Measurements from ENCODE around the gene ZNF275. TPM values are rescaled to one million over a fixed set of nuclear protein-coding genes. Genes with fewer than 3 reads are reported as not detected.

Gene ZNF275
- total and polyA plus RNA-seq, 2 experiments from 2014 or later, result 3.6 to 13.8 TPM

- Histone ChIP-seq H3K4me3 (no peak overlapping the region), H3K9me3 (ENCODE audit: low read depth) (no peaks in the 10 kb centered on the region), H3K36me3 (no peaks in the 10 kb centered on the region), H3K27ac (no peak overlapping the region), H3K27me3 (peaks cover 2% of the 10 kb centered on the region), H3K4me1 (ENCODE audit: low read depth) (no peaks in the 10 kb centered on the region)
- no peak for DNase-seq (ENCODE audit: low read depth in 1 of 2, low spot score in 1 of 2)
- no peak for TF ChIP-seq CTCF (IDR thresholded peaks at IDR 0.05; ENCODE audit: low read depth, low read length)
These were observed 31.7 kb downstream of the ZNF275 start for GRCh38 chrX:153365670-153366069.

GRCh38 chrX:153366119-153366518 is 32.2 kb downstream of the ZNF275 start:
- H3K9me3 ChIP-seq (ENCODE audit: low read depth), result no peaks in the 10 kb centered on the region
- no peak overlapping the region for H3K4me3 ChIP-seq
- DNase-seq (ENCODE audit: low read depth in 1 of 2, low spot score in 1 of 2), result no peak
- peaks cover 2% of the 10 kb centered on the region for H3K27me3 ChIP-seq
- no peaks in the 10 kb centered on the region for H3K4me1 ChIP-seq (ENCODE audit: low read depth)
- TF ChIP-seq CTCF (IDR thresholded peaks at IDR 0.05; ENCODE audit: low read depth, low read length), result no peak
- no peak overlapping the region for H3K27ac ChIP-seq
- H3K36me3 ChIP-seq, result no peaks in the 10 kb centered on the region

GRCh38 chrX:153366878-153367538 is 33.1 kb downstream of the ZNF275 start:
- no peaks in the 10 kb centered on the region for H3K36me3 ChIP-seq
- H3K27me3 ChIP-seq, result peaks cover 2% of the 10 kb centered on the region
- H3K9me3 ChIP-seq (ENCODE audit: low read depth), result no peaks in the 10 kb centered on the region
- no peak overlapping the region for H3K27ac ChIP-seq
- TF ChIP-seq CTCF (IDR thresholded peaks at IDR 0.05; ENCODE audit: low read depth, low read length), result no peak
- no peak overlapping the region for H3K4me3 ChIP-seq
- DNase-seq (ENCODE audit: low read depth in 1 of 2, low spot score in 1 of 2), result no peak
- no peaks in the 10 kb centered on the region for H3K4me1 ChIP-seq (ENCODE audit: low read depth)

GRCh38 chrX:153370293-153371055 is 36.5 kb downstream of the ZNF275 start:
- TF ChIP-seq CTCF (IDR thresholded peaks at IDR 0.05; ENCODE audit: low read depth, low read length), result no peak
- Histone ChIP-seq H3K9me3 (ENCODE audit: low read depth) (no peaks in the 10 kb centered on the region), H3K4me1 (ENCODE audit: low read depth) (no peaks in the 10 kb centered on the region), H3K4me3 (no peak overlapping the region), H3K27me3 (peaks cover 1% of the 10 kb centered on the region), H3K27ac (no peak overlapping the region), H3K36me3 (no peaks in the 10 kb centered on the region)
- DNase-seq (ENCODE audit: low read depth in 1 of 2, low spot score in 1 of 2), result no peak

- no peak overlapping the region for H3K4me3 ChIP-seq
- TF ChIP-seq CTCF (IDR thresholded peaks at IDR 0.05; ENCODE audit: low read depth, low read length), result no peak
These were observed 37.3 kb downstream of the ZNF275 start for GRCh38 chrX:153371256-153371655.

More at GRCh38 chrX:153371256-153371655, 37.3 kb downstream of the ZNF275 start:
- H3K4me1 ChIP-seq (ENCODE audit: low read depth), result no peaks in the 10 kb centered on the region
- H3K27me3 ChIP-seq, result no peaks in the 10 kb centered on the region
- H3K9me3 ChIP-seq (ENCODE audit: low read depth), result no peaks in the 10 kb centered on the region
- H3K36me3 ChIP-seq, result no peaks in the 10 kb centered on the region
- no peak overlapping the region for H3K27ac ChIP-seq
- DNase-seq (ENCODE audit: low read depth in 1 of 2, low spot score in 1 of 2), result no peak
